Hematopoietic multipotent progenitor cell treated with erythropoietin and hydrocortisone succinate and interleukin-3 and kit ligand, for 17 days (in vitro differentiated cells): ENCODE results near the gene LHX2.

Experiments
- DNase-seq: peaks from one replicate; pipeline ENCODE4 v3.0.0-alpha.2; 2015; ENCODE audit warnings: low spot score

The LHX2 gene

DNA sequence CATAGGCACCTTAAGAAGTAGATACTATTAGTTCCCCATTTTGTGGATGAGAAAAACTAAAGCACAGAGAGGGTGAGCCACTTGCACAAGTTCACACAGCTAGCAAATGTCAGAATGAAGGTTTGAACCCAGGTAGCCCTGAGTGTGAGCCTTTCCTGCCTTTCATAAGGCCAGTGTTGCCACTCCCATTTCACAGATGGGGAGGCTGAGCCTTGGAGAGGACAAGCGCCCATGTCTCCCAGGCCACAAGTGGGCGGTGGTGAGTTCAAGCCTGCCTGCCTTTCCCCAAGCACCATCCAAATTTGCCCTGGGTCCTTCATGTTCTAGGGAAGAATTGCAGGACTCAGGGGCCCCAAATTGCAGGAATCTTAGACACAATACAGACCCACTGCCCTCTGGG, 50.6 kb downstream of the LHX2 start:
- no peak for DNase-seq

- no peak for DNase-seq
Measured at GRCh38 chr9:124066783-124067577, 55.4 kb downstream of the LHX2 start.

DNA sequence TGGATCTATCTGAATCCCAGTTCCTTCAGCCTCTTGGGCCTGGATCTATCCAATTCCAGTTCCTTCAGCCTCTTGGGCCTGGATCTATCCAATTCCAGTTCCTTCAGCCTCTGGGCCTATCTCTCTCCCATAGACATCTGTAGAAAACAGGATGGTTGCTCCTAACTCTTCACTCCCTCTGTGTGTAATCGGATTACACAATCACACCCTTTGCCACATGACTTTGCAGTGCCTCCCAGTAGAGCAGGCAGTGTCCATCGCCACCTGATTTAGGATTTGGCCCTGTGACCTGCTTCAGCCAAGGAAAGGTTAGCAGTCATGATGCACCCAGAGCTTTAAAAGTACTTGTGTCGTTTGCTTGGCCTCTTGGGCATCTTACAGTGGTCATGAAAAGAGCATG, 56.7 kb downstream of the LHX2 start:
- no peak for DNase-seq

GRCh38 chr9:124074746-124075145, 63.2 kb downstream of the LHX2 start:
- no peak for DNase-seq

DNA sequence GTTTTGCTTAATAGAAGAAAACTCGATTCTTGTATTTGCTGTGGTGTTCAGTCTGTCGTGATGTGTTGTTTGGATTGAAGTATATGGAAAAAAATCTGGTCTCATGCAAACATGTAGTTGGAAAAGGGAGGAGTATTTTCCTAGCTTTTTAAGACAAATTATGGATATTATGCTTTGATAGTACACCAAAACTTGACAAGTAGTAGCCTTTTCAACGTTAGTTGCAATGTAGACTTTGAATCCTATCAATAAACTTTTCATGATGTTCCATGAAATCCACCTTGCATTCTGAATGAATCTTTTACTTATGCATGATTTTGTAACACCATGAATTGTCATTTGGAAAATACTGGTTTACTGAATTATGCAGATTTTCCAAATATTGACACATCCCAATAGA, 64.2 kb downstream of the LHX2 start:
- no peak for DNase-seq

- DNase-seq, result no peak
Measured at GRCh38 chr9:124077915-124078572, 66.5 kb downstream of the LHX2 start.

GRCh38 chr9:124078641-124079040, 67.1 kb downstream of the LHX2 start:
- no peak for DNase-seq

DNA sequence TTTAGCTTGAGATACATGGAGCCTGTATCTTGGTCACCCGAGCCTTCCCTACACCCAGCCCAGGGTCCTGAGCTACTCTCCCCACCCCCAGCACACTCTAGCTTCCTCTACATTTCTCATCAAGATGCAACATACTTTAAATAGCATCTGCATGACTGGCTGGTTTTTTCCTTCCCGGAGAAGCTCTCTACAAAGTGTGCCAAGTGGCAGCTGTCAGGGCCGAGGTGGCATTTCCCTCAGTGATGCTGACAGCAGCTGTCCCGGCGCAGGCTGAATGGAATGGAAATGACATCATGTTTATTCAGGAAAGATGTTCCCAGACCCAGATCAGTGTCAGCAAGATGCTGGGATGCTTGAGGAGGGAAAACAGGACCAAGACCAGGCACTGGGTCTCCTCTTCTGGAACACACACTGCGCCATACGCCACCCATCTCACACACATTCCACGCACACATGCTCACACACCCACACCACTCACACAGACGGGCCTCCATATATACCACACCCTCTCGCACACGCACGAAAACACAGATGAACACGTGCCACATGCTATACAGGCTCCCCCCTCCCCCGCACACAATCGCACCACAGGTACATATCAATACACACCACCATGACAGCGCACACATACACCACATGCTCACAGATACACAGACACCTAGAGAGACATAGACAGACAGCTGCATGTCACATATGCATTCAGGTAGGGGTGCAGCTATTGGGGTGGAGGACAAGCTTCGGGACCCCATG, 67.8 kb downstream of the LHX2 start:
- no peak for DNase-seq

GRCh38 chr9:124082622-124083021, 71.1 kb downstream of the LHX2 start:
- DNase-seq, result no peak
